Ascending aorta (tissue), 2 donors: ENCODE results near the gene RASGRF1. TPM values are rescaled to one million over a fixed set of nuclear protein-coding genes. Genes with fewer than 3 reads are reported as not detected.

Source experiments
- DNase-seq, 2 donors: peaks; one replicate each; pipeline ENCODE4 v3.0.0-alpha.2; 2019; ENCODE audit warnings: low spot score in 2 of 2
- H3K27ac ChIP-seq, 2 donors: fragments of 200-600 bp; sonication (generic); one replicate each; pipeline ENCODE4 v1.5.1; 2016 to 2017; ENCODE audit warnings: mild to moderate bottlenecking in 1 of 2
- H3K27me3 ChIP-seq: fragments of 200-600 bp; sonication (generic); one replicate; pipeline ENCODE4 v1.5.1; 2017
- H3K36me3 ChIP-seq, 2 donors: fragments of 200-600 bp; sonication (generic); one replicate each; pipeline ENCODE4 v1.5.1; 2016
- H3K4me1 ChIP-seq, 2 donors: fragments of 200-600 bp; sonication (generic); one replicate each; pipeline ENCODE4 v1.5.1; 2016 to 2017; ENCODE audit warnings: mild to moderate bottlenecking in 1 of 2
- H3K4me3 ChIP-seq, 2 donors: fragments of 200-600 bp; sonication (generic); one replicate each; pipeline ENCODE4 v1.5.1; 2016 to 2017; ENCODE audit warnings: mild to moderate bottlenecking in 1 of 2
- H3K9me3 ChIP-seq, 2 donors: fragments of 200-600 bp; sonication (generic); one replicate each; pipeline ENCODE4 v1.5.1; 2016
- CTCF ChIP-seq, 3 experiments: fragments of 200-600 bp in 2 of 3; fragments of 450-650 bp in 1 of 3; sonication (generic) in 2 of 3; IDR thresholded peaks; one replicate each; pipeline ENCODE4 v1.5.1; 2016 to 2019; ENCODE audit warnings: antibody characterized with exemption in 3 of 3, mild to moderate bottlenecking in 1 of 3, moderate library complexity in 1 of 3
- intact Hi-C: fragments of 100-400 bp; cut with DNase I; formaldehyde crosslinking; loops from one replicate; pipeline ENCODE4 v1.15.1; 2023
- total RNA-seq: library from RNA; depleted of rRNA; stranded (reverse); fragments of >200 nt; gene quantifications from one replicate; pipeline ENCODE4 v1.1.0, GENCODE V29; 2016

Gene RASGRF1
- total RNA-seq, 1 donor from 2014 or later, result not detected

GRCh38 chr15:79068790-79069189 lies 21.8 kb downstream of the RASGRF1 start:
- no peak for DNase-seq
- Histone ChIP-seq H3K36me3 (no peaks in the 10 kb centered on the region), H3K4me3 (no peak overlapping the region), H3K27me3 (no peaks in the 10 kb centered on the region), H3K4me1 (no peaks in the 10 kb centered on the region), H3K9me3 (no peaks in the 10 kb centered on the region), H3K27ac (no peak overlapping the region)
- intact Hi-C loops, result no loop called here
- TF ChIP-seq CTCF (IDR thresholded peaks at IDR 0.05), result no peak

GRCh38 chr15:79067969-79068368 lies 22.6 kb downstream of the RASGRF1 start:
- no peaks in the 10 kb centered on the region for H3K4me1 ChIP-seq
- H3K36me3 ChIP-seq, result no peaks in the 10 kb centered on the region
- H3K4me3 ChIP-seq, result no peak overlapping the region
- no peaks in the 10 kb centered on the region for H3K9me3 ChIP-seq
- H3K27ac ChIP-seq, result no peak overlapping the region
- no peak for DNase-seq
- no peak for TF ChIP-seq CTCF (IDR thresholded peaks at IDR 0.05)
- intact Hi-C loops, result no loop called here
- H3K27me3 ChIP-seq, result no peaks in the 10 kb centered on the region

- no peak for TF ChIP-seq CTCF (IDR thresholded peaks at IDR 0.05)
- Histone ChIP-seq H3K4me3 (no peak overlapping the region), H3K27me3 (no peaks in the 10 kb centered on the region), H3K36me3 (no peaks in the 10 kb centered on the region), H3K9me3 (no peaks in the 10 kb centered on the region), H3K27ac (no peak overlapping the region), H3K4me1 (no peaks in the 10 kb centered on the region)
- intact Hi-C loops, result no loop called here
- no peak for DNase-seq
Measured at GRCh38 chr15:79067072-79067833, 23.3 kb downstream of the RASGRF1 start.

- H3K4me1 ChIP-seq, result no peaks in the 10 kb centered on the region
- DNase-seq, result no peak
- intact Hi-C loops, result no loop called here
- H3K9me3 ChIP-seq, result no peaks in the 10 kb centered on the region
- H3K27ac ChIP-seq, result no peak overlapping the region
- TF ChIP-seq CTCF (IDR thresholded peaks at IDR 0.05), result no peak
- H3K4me3 ChIP-seq, result no peak overlapping the region
- H3K36me3 ChIP-seq, result no peaks in the 10 kb centered on the region
- no peaks in the 10 kb centered on the region for H3K27me3 ChIP-seq
Measured at GRCh38 chr15:79066391-79067071, 24.0 kb downstream of the RASGRF1 start.

- Histone ChIP-seq H3K36me3 (no peaks in the 10 kb centered on the region), H3K27me3 (no peaks in the 10 kb centered on the region), H3K9me3 (no peaks in the 10 kb centered on the region), H3K4me3 (no peak overlapping the region), H3K4me1 (no peaks in the 10 kb centered on the region), H3K27ac (no peak overlapping the region)
- no peak for DNase-seq
- intact Hi-C loops, result no loop called here
- TF ChIP-seq CTCF (IDR thresholded peaks at IDR 0.05), result no peak
Measured at GRCh38 chr15:79065706-79066376, 24.7 kb downstream of the RASGRF1 start.
